H1 (cell line): ENCODE measurements around the gene TBC1D22A. TPM values are rescaled to one million over a fixed set of nuclear protein-coding genes. Genes with fewer than 3 reads are reported as not detected.

Experiments used
- CHD2 ChIP-seq: IDR thresholded peaks from 2 replicates; pipeline ENCODE4 v1.6.1; 2012; ENCODE audit warnings: low read length, improper control_type of control experiment
- EZH2 ChIP-seq: fragments of 200-600 bp; sonication (generic); IDR thresholded peaks from 2 replicates; pipeline ENCODE4 v1.7.1; 2012; ENCODE audit warnings: low read depth, mild to moderate bottlenecking, moderate library complexity, low read length, inconsistent platforms; ENCODE audit not compliant: severe bottlenecking
- RFX5 ChIP-seq: IDR thresholded peaks from 2 replicates; pipeline ENCODE4 v1.6.1; 2011; ENCODE audit warnings: low read depth, low read length, improper control_type of control experiment, borderline replicate concordance
- SIN3A ChIP-seq, 2 experiments: IDR thresholded peaks in 1 of 2; conservative IDR thresholded peaks in 1 of 2; 2 replicates each; pipeline ENCODE4 v1.6.1; 2011 to 2012; ENCODE audit warnings: low read length in 2 of 2, improper control_type of control experiment in 1 of 2, low read depth in 1 of 2, mild to moderate bottlenecking in 1 of 2
- SIRT6 ChIP-seq: IDR thresholded peaks from one replicate; pipeline ENCODE4 v1.7.1; 2012; ENCODE audit warnings: low read length, inconsistent platforms
- polyA plus RNA-seq, 7 experiments: library from polyadenylated mRNA; depleted of rRNA in 3 of 7; stranded (reverse) in 5 of 7; unstranded in 2 of 7; fragments of >200 nt in 5 of 7; fragments of 200-250 nt in 2 of 7; gene quantifications; 1 replicate in 5 of 7; 2 replicates in 1 of 7; 4 replicates in 1 of 7; pipeline versions ENCODE4 v1.2.1 to v1.2.3, GENCODE V29; 2011 to 2013; ENCODE audit warnings: missing spikeins in 2 of 7, mixed read lengths in 2 of 7
- total RNA-seq: library from RNA; stranded (reverse); fragmentation: NEBNext Ultra II Directional; extraction: Animal tissue kit (Norgen Biotek cat#: 25700); gene quantifications from 2 replicates; pipeline ENCODE4 v1.2.1, GENCODE V29; 2021

Gene TBC1D22A
- total and polyA plus RNA-seq, 2 of the 8 experiments (the other 6 are each of a cell fraction or from before 2014, with no cell fraction given) = 11.9 to 18.4 TPM

GRCh38 chr22:47084226-47084625, 321.8 kb downstream of the TBC1D22A start (continued):
- TF ChIP-seq SIN3A (conservative IDR thresholded peaks at IDR 0.05 in 1 of 2, IDR thresholded peaks at IDR 0.05 in 1 of 2; ENCODE audit: low read depth in 1 of 2, low read length in 2 of 2) (no peak), EZH2 (no peak), SIRT6 (no peak), CHD2 (no peak), RFX5 (no peak)
